Stimulated activated CD4-positive, alpha-beta T cell treated with anti-CD3 and anti-CD28 coated beads, Interleukin-1b, Interleukin-23, amount 100 ng/mL, for 1 hour (primary cell): Measurements from ENCODE around the gene STRN3.
"Not testable (repeated sequence)": the region's sequence is repeated elsewhere in the genome, so short reads cannot be mapped to it uniquely, and the experiment has no call there.

ENCODE experiments used
- DNase-seq, 2 donors: peaks; one replicate each; pipeline ENCODE4 v3.0.0-alpha.2; 2020; ENCODE audit warnings: low read depth in 2 of 2

STRN3 gene, protein sequence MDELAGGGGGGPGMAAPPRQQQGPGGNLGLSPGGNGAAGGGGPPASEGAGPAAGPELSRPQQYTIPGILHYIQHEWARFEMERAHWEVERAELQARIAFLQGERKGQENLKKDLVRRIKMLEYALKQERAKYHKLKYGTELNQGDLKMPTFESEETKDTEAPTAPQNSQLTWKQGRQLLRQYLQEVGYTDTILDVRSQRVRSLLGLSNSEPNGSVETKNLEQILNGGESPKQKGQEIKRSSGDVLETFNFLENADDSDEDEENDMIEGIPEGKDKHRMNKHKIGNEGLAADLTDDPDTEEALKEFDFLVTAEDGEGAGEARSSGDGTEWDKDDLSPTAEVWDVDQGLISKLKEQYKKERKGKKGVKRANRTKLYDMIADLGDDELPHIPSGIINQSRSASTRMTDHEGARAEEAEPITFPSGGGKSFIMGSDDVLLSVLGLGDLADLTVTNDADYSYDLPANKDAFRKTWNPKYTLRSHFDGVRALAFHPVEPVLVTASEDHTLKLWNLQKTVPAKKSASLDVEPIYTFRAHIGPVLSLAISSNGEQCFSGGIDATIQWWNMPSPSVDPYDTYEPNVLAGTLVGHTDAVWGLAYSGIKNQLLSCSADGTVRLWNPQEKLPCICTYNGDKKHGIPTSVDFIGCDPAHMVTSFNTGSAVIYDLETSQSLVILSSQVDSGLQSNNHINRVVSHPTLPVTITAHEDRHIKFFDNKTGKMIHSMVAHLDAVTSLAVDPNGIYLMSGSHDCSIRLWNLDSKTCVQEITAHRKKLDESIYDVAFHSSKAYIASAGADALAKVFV

DNA sequence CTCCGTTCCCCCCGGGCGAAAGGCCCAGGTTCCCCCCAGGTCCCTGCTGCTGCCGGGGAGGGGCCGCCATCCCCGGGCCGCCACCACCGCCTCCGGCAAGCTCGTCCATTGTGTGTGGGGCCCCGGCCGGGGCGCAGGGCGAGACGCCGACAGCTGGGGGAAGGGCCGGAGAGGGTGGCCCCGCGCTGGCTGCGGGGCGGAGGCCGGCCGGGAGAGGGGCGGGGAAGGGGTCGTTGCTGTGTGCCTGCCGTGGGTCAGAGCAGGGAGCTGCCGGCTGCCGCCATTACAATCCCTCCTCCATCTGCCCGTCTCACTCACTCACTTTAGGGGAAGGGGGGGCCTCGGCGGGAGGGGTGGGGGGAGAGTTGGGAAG is at the start of gene STRN3:
TSS of gene STRN3 (minus strand) at position 303 of the 373 bp plus-strand sequence. CDS start at position 109, 194 bp downstream.
- no peak for DNase-seq

DNA sequence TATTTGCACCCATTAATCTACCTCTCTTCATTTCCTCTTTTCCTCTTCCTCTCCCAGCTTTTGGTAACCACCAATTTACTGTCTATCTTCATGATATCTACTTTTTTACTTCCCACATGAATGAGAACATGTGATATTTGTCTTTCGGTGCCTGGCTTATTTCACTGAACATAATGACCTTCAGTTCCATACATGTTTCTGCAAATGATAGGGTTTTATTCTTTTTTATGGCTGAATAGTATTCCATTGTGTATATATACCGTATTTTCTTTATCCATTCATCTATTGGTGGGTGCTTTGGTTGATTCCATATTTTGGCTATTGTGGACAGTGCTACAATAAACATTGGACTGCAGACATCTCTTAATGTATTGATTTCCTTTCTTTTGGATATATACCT is 49.0 kb upstream of the STRN3 start:
- DNase-seq, result no peak

DNA sequence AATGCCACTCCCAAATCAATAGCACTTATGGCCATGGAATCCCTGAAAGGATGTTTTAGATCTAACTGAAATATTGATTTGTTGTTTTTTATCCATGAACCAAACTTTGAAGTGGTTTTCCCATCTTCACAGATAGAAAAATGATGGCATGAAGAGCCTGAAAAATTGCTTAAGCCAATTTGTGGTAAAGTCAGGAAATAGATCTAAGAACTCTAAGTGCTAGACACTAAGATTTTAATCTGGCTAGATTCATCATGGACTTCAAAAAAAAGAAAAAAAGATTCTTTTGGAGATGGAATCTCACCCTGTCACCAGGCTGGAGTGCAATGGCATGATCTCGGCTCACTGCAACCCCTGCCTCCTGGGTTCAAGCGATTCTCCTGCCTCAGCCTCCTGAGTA is 45.0 kb upstream of the STRN3 start:
- no peak for DNase-seq

GRCh38 chr14:31070431-31070830 is 44.3 kb upstream of the STRN3 start:
- no peak for DNase-seq

- no peak for DNase-seq
Measured at GRCh38 chr14:31069343-31069742, 43.2 kb upstream of the STRN3 start.

DNA sequence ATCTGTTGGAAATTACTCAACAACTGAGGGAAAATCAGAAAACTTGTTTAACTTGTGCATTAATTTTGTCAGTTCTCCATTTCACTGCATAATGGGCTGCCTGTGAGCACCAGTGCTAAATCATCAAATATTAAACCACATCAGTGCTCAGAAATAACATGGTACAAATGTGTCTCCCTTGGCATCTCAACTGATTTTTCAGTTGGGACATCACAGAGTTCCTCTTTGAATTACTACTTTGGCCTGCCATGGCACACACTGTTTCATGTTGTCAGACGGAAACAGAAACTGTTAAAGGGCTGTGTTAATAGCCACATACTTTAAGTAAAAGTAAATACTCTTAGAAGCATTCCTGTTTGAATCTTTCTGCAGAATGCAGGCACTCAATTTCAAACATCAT is 42.1 kb upstream of the STRN3 start:
- DNase-seq, result no peak

GRCh38 chr14:31062908-31063307 is 36.7 kb upstream of the STRN3 start:
- DNase-seq, result not testable (repeated sequence)

GRCh38 chr14:31060253-31060875 is 34.2 kb upstream of the STRN3 start:
- no peak for DNase-seq

DNA sequence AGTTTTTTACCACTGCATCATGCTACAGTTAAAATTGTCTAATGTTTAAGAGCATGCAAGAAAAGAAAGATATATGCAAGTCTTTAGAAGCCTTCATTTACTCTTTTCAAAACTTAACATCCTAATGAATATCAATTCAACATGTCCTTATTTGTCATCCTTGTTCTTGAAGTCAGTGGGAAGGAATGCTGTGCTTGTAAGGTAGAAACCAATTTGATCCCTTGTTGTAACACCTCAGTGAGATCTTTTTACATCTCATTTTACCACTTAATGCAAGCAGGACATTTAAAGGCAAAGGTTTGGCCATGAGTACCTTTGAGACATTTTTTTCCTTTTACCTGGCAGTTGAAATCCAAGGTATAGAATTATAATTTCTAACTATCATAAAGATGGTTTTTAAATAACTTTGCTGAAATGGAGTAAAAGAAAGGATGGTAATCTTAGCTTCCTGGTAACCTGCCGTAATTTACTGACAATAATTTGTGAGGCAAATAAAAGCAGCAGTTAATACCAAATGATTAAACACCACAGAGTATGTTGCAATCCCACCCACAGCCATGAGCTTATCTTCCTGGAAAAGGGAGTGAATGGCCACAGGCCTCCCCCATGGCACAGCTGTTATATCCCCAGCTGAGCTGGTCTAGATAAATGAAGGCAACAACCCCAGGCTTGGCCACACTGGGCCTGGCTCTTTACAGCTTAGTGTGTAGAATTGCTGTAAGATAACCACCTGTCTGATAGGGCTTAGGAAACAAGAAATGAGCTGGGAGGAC is 33.2 kb upstream of the STRN3 start:
- DNase-seq, result no peak

- DNase-seq, result no peak
Measured at GRCh38 chr14:31057701-31058364, 31.7 kb upstream of the STRN3 start.

DNA sequence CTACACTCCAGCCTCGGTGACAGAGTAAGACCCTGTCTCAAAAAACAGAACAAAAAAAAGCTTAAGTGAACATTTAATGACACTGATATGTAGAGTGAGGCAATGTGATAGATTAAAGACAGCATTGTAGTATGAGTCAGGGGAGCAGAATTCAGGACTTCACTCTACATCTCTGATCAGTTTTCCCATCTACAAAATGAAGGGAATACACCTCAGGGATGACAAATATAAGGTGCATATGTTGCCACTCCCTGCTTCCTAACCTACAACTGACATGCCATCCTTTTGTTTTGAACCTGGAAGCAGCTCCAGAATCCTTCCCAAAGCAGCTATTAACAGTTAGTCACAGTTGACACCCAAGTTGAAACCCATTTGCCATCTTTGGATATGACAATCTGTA is 30.9 kb upstream of the STRN3 start:
- no peak for DNase-seq

DNA sequence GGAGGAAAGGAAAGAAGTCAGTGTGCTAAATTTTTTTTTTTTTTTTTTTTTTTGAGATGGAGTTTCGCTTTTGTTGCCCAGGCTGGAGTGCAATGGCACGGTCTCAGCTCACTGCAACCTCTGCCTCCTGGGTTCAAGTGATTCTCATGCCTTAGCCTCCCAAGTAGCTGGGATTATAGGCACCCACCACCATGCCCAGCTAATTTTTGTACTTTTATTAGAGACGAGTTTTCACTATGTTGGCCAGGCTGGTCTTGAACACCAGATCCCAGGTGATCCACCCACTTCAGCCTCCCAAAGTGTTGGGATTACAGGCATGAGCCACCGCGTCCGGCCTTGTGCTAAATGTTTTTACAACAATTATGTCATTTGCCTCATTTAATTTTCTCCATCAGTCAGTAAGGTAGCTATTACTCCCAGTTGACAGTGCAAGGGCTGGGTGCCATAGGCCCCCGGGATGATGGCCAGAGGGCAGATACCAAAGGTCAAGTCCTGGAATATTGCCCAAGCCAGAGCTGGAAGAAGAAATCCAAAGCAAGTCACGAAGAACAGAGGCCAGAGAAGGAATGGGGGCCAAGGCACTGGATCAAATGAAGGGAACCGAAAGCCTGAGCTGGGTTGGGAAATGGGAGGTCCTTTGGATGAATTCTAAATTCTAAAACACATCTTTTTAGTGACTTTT is 26.9 kb upstream of the STRN3 start:
- not testable (repeated sequence) for DNase-seq

DNA sequence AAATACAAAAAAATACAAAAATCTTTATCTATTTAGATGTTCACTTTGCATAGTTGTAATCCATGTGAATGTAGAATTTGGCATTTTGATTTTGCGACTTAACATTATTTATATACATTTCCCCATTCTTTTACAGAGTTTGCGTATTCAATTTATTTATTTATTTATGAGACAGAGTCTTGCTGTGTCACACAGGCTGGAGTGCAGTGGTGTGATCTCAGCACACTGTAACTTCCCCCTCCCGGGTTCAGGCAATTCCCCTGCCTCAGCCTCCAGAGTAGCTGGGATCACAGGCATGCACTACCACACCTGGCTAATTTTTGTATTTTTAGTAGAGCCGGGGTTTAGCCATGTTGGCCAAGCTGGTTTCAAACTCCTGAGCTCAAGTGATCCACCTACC is 25.3 kb upstream of the STRN3 start:
- DNase-seq, result no peak

DNA sequence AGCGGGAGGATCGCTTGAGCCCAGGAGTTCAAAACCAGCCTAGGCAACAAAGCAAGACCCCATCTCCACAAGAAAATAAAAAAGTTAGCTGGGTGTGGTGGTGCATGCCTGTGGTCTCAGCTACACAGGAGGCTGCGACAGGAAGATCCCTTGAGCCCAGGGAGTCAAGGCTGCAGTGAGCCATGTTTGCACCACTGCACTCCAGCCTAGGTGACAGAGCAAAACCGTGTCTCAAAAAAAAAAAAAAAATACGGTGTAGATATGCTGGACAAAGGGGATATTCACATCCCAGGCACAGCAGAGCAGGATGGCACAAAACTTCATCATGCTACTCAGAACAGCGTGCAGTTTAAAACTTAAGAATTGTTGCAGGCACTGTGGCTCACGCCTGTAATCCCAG is 24.8 kb upstream of the STRN3 start:
- DNase-seq, result no peak

DNA sequence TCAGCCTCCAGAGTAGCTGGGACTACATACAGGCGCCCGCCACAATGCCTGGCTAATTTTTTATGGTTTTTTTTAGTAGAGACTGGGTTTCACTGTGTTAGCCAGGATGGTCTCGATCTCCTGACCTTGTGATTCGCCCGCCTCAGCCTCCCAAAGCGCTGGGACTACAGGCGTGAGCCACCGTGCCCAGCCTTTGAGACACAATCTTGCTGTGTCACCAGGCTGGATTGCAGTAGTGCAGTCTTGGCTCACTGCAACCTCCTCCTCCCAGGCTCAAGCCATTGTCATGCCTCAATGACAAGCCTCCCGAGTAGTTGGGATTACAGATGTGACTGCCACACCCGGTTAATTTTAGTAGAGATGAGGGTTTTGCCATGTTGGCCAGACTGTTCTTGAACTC is 21.3 kb upstream of the STRN3 start:
- DNase-seq, result no peak

DNA sequence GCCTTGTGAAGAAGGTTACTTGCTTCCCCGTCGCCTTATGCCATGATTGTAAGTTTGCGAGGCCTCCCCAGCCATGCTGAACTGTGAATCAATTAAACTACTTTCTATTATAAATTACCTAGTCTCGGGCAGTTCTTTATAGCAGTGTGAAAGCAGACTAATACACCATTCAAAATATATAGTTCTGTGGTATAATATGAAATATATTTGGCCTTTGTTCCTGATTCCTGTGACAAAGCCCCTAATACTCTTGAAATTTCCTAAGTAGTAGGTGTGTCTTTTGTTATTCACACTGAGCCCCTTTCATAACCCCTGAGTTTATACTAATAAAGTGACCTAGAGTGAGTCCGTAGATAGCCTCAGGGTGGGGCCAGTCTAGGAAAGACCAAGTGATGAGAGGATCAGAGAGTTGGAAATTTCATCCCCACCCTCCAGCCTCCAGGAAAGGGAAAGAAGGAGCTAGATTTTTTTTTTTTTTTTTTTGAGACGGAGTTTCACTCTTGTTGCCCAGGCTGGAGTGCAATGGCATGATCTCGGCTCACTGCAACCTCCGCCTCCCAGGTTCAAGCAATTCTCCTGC is 19.4 kb upstream of the STRN3 start:
- no peak for DNase-seq

GRCh38 chr14:31043379-31043778 is 17.2 kb upstream of the STRN3 start:
- no peak for DNase-seq

GRCh38 chr14:31042893-31043292 is 16.7 kb upstream of the STRN3 start:
- DNase-seq, result not testable (repeated sequence)

- DNase-seq, result no peak
Measured at GRCh38 chr14:31042300-31042699, 16.1 kb upstream of the STRN3 start.

DNA sequence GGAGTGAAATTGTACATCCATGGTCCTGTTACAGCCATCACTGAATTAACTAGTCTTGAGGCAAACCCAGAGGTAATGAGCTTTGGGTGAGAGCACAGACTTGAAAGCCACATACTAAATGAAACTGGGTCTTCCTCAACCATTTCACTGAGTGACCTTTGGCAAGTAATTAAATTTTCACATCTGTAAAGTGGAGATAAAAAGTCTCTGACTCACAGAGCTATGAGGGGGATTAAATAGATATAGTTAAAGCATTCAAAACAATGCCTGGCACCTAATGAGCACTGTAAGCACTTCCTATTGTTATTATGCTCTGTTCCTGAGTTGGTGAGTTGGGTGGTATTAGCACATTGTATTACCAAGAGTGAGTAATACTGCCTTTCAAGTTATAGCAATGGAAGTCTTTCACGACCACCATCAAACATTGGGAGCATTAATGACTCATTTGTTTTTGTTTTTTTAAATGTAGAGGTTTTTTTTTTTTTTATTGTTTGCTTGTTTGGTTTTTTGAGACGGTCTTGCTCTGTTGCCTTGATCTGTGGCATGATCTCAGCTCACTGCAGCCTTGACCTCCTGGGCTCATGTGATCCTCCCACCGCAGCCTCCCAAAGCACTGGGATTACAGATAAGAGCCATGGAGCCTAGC is 12.5 kb upstream of the STRN3 start:
- no peak for DNase-seq
